GM21619 (cell line): ENCODE data around the gene TMEM234.
A peak's percentile ranks its signal among the peaks of the same experiment; 100 is the strongest.

Experiments used
- ATAC-seq: cut with Tn5 transposase; IDR thresholded peaks from one replicate; pipeline ENCODE4 v1.9.1; 2021; ENCODE audit not compliant: unreplicated experiment

The TMEM234 gene

GRCh38 chr1:32180186-32181060 lies 41.7 kb downstream of the TMEM234 start:
- ATAC-seq, result no peak

DNA sequence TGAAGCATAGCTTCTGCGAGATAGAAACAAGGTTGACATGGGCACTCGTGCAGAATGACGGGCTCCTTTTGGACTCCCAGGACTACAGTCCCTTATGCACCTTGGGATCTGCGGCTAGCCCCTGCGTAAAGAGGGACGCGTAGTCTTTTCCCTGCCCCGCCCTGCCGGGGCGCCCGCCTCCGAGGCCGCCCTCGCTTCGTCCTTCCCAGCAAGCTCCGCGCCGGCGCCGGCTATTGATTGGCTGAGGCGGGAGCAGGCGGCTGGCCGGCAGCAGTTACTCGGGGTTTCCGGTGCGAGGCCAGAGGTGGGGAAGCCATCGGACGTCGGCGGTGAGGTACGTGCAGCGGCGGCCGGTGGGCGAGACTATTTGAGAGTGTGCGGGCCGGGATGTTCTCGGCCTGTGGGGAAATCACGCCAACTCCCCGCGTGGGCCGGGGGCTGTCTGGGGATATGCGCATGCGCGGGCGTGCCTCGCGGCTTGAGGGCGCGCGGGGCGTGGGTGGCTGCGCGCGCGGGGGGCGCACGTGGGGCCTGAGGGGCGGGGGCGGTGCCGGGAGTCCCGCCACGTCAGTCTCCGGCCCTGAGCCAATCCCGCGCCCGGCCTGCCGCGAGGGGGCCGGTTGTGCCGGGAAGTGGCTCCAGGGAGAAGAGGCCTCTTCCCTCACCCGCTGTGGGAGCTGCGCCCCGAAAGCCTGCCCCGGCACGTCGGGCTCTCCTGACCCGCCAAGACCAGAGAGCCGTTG lies 42.5 kb downstream of the TMEM234 start, which contains the start of gene TXLNA:
Gene TXLNA, plus strand, starts transcription at position 233 of the 743 bp plus-strand sequence. CDS start 671 bp downstream, outside the sequence.
- ATAC-seq, result peak; percentile 80

- no peak for ATAC-seq
These were observed 43.0 kb downstream of the TMEM234 start for GRCh38 chr1:32179193-32179442.

DNA sequence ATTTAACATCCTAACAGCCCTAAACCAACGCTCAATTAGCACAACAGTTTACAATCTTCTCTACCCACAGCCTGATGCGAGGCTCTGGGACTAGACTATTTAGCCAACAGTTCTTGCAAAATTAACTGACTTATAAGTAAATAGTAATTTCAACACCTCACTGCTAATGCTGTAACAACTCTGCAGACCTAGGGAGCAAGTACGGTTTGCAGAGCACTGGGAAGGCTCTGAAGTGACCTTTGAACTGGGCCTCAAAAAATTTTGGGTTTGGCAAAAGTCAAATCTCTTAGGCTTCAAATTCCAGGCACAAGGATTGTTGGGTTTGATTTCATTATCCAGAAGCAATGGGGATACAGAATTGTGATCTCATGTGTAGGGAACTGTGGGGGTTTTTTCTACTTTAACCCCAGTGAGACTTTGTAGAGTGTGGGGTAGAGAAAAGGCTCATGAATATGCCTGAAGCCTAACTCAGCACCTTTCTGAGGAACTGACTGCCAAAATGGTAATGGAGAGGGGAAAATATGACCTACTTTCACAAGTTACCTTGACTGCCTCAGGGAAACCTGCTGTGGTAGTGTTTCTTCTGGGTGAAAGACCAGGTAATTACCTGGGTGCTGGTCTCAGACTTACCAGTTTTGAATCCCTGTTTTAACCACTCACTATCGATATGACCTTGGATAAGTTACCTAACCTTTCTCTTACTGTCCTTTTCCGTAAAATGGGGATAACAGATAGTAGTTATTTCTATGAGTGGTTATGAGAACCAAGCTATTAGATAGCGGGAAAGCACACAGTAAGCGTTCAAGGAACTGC lies 43.6 kb downstream of the TMEM234 start:
- ATAC-seq, result no peak

GRCh38 chr1:32172621-32173245 lies 49.4 kb downstream of the TMEM234 start:
- no peak for ATAC-seq

DNA sequence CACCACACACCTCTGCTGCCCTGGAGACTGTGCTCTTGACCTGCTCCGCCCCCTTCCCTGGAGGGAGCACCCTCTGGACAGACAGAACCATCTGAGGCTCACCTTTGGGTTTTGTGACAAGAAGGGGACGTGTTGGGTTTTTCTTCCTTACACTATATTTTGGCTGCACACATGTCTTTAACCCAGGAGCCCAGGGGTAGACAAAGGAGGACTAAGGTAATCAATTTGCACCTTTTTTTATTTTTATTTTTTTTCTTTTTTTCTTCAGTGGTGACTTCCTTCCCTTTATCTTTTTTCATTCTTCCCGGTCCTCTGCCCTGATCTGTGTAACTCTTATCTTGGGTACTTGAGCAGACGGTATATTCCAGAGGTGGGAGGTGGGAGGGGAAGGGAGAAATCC lies 51.2 kb downstream of the TMEM234 start:
- ATAC-seq, result no peak
